ENCODE data around the gene KRT4. TPM values are rescaled to one million over a fixed set of nuclear protein-coding genes. Genes with fewer than 3 reads are reported as not detected.

Gene KRT4
- polyA plus RNA-seq, 2 of the 4 experiments (the other 2 are of a cell fraction): 2.1 to 12.8 TPM

DNA sequence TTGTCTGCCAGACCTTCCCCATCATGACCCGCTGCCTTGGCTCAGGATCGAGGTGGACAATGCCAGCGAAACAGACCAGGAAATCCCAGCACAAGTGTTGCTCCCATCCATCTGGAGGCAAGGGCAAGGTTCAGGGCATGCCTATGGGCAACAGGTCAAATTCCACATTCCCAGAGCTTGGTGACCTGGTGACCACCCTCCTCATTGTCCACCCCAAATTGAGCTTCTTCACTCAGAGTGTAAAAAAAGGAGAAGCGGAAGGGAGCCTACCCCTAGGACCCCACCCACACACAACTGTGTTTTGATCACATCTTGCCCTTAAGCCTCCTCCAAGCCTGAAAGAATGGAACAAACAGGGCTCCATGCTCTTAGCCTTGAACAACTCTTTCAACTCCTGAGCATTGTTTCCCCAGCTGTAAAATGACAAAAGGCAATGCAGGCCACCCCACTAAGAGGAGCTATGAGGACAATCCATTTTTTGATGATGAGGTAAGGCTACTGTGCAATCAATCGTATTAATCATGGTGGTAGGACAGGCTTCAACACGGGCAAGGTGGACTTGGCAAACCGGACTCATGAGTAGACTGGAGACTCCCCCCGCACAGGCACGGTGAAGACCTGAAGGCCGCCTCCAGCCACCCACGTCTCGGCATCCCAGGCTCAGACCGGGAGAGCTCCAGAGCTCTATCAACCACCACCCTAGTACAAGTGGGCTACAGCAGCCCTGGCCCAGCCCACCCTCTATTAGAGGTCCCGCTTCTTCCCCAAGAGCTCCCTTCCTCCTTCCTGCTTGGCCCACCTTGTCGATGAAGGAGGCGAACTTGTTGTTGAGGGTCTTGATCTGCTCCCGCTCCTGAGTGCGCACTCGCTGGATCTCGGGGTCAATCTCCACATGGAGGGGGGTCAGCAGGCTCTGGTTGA is 19.3 kb upstream of the KRT4 start:
- TF ChIP-seq RNF2 (IDR thresholded peaks at IDR 0.05; ENCODE audit: borderline replicate concordance, low read depth): no peak
- no peak for TF ChIP-seq PHF8 (IDR thresholded peaks at IDR 0.05; ENCODE audit: borderline replicate concordance, low read depth)
- TF ChIP-seq HES2 (IDR thresholded peaks at IDR 0.05): no peak
- TF ChIP-seq USF2 (IDR thresholded peaks at IDR 0.05): no peak
- no peak for TF ChIP-seq SMC3 (IDR thresholded peaks at IDR 0.05)
- no peak for TF ChIP-seq CEBPB (IDR thresholded peaks at IDR 0.05)
- no peak for TF ChIP-seq BHLHE40 (IDR thresholded peaks at IDR 0.05; ENCODE audit: low read depth, low read length)
- no peak for TF ChIP-seq RAD21 (conservative IDR thresholded peaks at IDR 0.05 in 1 of 2, IDR thresholded peaks at IDR 0.05 in 1 of 2)
- TF ChIP-seq CBX2 (IDR thresholded peaks at IDR 0.05; ENCODE audit: borderline replicate concordance, low read depth): no peak
- TF ChIP-seq, protein P1, sequence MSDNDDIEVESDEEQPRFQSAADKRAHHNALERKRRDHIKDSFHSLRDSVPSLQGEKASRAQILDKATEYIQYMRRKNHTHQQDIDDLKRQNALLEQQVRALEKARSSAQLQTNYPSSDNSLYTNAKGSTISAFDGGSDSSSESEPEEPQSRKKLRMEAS (IDR thresholded peaks at IDR 0.05): no peak
- TF ChIP-seq, protein P2, sequence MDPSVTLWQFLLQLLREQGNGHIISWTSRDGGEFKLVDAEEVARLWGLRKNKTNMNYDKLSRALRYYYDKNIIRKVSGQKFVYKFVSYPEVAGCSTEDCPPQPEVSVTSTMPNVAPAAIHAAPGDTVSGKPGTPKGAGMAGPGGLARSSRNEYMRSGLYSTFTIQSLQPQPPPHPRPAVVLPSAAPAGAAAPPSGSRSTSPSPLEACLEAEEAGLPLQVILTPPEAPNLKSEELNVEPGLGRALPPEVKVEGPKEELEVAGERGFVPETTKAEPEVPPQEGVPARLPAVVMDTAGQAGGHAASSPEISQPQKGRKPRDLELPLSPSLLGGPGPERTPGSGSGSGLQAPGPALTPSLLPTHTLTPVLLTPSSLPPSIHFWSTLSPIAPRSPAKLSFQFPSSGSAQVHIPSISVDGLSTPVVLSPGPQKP (IDR thresholded peaks at IDR 0.05; ENCODE audit: low read depth, low read length): no peak
- TF ChIP-seq PBX3 (IDR thresholded peaks at IDR 0.05): no peak
- no peak for TF ChIP-seq JUN (IDR thresholded peaks at IDR 0.05)
- no peak for TF ChIP-seq RFX5 (IDR thresholded peaks at IDR 0.05)
- no peak for TF ChIP-seq GATA3 (IDR thresholded peaks at IDR 0.05; ENCODE audit: borderline replicate concordance)
- no peak for TF ChIP-seq KDM1A (IDR thresholded peaks at IDR 0.05; ENCODE audit: low read depth)
- TF ChIP-seq POLR2AphosphoS2 (conservative IDR thresholded peaks at IDR 0.05; ENCODE audit: low read length): no peak
- H3K4me1 ChIP-seq: peaks cover 13% of the 10 kb centered on the region; the same call in 2 of the 3 replicates
- H3K4me2 ChIP-seq: no peak overlapping the region
- 92% methylated on average over 20 of the region's 20 CpGs for WGBS (ENCODE audit: missing lambda C conversion rate)
- FAIRE-seq (no peak), ATAC-seq (no peak), DNase-seq (ENCODE audit: low read depth in 1 of 2, low spot score in 1 of 2) (no peak)
- no peaks in the 10 kb centered on the region for H3K9me3 ChIP-seq
- ChIA-PET POLR2A (no interaction called here), CTCF (interaction anchor here (0.6 to 1.9 kb wide), 3 partner anchors 14 to 143 kb away, joined by 3 to 7 read pairs (median 3); no protein-coding TSS in a partner anchor)
- H3K4me3 ChIP-seq: no peak overlapping the region
- no peak overlapping the region for H3K27ac ChIP-seq

- Histone ChIP-seq H3K4me2 (no peak overlapping the region), H3K27ac (no peak overlapping the region), H3K4me1 (peaks cover 11% of the 10 kb centered on the region), H3K9me3 (no peaks in the 10 kb centered on the region), H3K4me3 (no peak overlapping the region)
- ChIA-PET POLR2A (no interaction called here), CTCF (interaction anchor here (0.9 to 1.2 kb wide), 3 partner anchors 33 to 807 kb away, joined by 3 read pairs; no protein-coding TSS in a partner anchor)
- TF ChIP-seq HOXB5 (CRISPR knock-in tag; IDR thresholded peaks at IDR 0.05) (no peak), USF2 (IDR thresholded peaks at IDR 0.05) (no peak), BCL3 (IDR thresholded peaks at IDR 0.05) (no peak), CEBPB (IDR thresholded peaks at IDR 0.05) (no peak), TP53 (CRISPR knock-in tag; IDR thresholded peaks at IDR 0.05) (no peak), POLR2A (IDR thresholded peaks at IDR 0.05; ENCODE audit: low read length) (no peak), NPAS2 (CRISPR knock-in tag; IDR thresholded peaks at IDR 0.05; ENCODE audit: borderline replicate concordance) (no peak), JUN (IDR thresholded peaks at IDR 0.05) (no peak), SMC3 (IDR thresholded peaks at IDR 0.05) (no peak)
- TF ChIP-seq, protein P2 (IDR thresholded peaks at IDR 0.05; ENCODE audit: low read depth, low read length): no peak
- TF ChIP-seq, protein P3, sequence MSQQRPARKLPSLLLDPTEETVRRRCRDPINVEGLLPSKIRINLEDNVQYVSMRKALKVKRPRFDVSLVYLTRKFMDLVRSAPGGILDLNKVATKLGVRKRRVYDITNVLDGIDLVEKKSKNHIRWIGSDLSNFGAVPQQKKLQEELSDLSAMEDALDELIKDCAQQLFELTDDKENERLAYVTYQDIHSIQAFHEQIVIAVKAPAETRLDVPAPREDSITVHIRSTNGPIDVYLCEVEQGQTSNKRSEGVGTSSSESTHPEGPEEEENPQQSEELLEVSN (IDR thresholded peaks at IDR 0.05; ENCODE audit: borderline replicate concordance, low read depth): no peak
- DNase-seq (ENCODE audit: low read depth in 1 of 2, low spot score in 1 of 2) (no peak), FAIRE-seq (no peak), ATAC-seq (no peak)
- WGBS (ENCODE audit: missing lambda C conversion rate): 55% methylated on average over 3 of the region's 3 CpGs
Measured at GRCh38 chr12:52832451-52832850, 18.5 kb upstream of the KRT4 start.

Measured in A549 (cell line).